Stimulated activated naive B cell treated with anti-CD40 and anti-IgM and Interleukin-4, amounts not matched to agents 10 μg/mL and 1 μg/mL and 100 μg/mL, for 72 hours (primary cell): ENCODE data around the gene SYNJ2.

Experiments
- ATAC-seq, 2 donors: fragments of 150-1000 bp; cut with Tn5 transposase; replicated peaks; 2 replicates each; pipeline ENCODE4 v1.10.0; 2021; ENCODE audit warnings: moderate library complexity in 1 of 2
- DNase-seq: peaks from one replicate; pipeline ENCODE4 v3.0.0; 2021
- H3K27ac Mint-ChIP-seq: one replicate; pipeline ENCODE4 v1.8.0; 2022; ENCODE audit warnings: mild to moderate bottlenecking, mixed read lengths
- H3K27me3 Mint-ChIP-seq, 2 donors: one replicate each; pipeline ENCODE4 v1.8.0; 2022; ENCODE audit warnings: mixed read lengths in 2 of 2
- H3K36me3 Mint-ChIP-seq, 2 donors: one replicate each; pipeline ENCODE4 v1.8.0; 2022; ENCODE audit warnings: mixed read lengths in 2 of 2, mild to moderate bottlenecking in 1 of 2
- H3K4me1 Mint-ChIP-seq, 2 donors: one replicate each; pipeline ENCODE4 v1.8.0; 2022; ENCODE audit warnings: mixed read lengths in 2 of 2, mild to moderate bottlenecking in 1 of 2
- H3K4me3 Mint-ChIP-seq, 2 donors: one replicate each; pipeline ENCODE4 v1.8.0; 2022; ENCODE audit warnings: mild to moderate bottlenecking in 2 of 2, mixed read lengths in 2 of 2, moderate library complexity in 1 of 2
- H3K9me3 Mint-ChIP-seq, 2 donors: one replicate each; pipeline ENCODE4 v1.8.0; 2022; ENCODE audit warnings: mixed read lengths in 2 of 2, mild to moderate bottlenecking in 1 of 2

Gene SYNJ2

DNA sequence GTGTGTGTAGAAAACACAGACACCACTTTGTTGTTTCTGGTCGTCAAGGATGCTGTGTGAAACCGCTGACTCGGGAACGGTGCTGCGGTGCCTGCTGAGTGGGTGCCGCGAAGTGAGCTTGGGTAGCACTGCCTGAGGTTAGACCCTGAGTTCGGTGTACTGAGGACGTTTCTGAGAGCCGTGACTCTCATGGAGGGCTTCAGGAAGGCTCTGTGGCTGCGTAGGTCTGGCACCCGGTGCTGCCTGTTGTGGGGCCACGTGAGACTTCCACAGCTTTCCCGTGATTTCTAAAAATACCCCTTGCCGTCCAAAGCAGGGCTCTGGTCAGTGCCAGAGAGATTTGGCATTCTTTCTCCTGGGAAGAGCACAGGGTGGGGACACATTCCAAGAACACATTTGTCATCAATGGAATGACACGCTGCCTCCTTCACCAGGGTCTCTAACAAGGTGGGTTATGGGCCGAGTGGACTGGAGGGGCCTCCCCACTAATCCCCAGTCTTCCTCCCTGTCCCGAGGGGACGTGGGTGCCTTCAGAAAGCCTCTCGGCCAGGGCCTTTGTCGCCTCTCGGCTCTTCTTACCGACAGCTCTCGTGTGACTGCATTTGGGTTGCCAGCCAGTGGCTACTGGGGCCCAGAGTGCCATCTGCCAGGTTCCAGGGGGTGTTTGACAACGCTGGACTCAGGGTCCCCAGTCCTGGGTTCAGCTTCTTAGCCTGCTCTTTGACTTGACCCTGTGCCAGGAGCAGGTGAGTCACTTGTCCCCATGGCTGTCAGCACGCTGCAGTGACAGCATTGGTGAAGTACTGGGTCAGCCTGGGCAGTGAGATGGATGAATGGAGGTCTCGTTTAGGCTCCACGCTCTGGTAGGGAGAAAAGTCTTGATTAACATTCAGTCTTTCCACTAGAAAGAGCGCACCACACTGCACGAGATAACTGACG, 62.2 kb downstream of the SYNJ2 start:
- ATAC-seq (no peak), DNase-seq (no peak)
- no peak overlapping the region for H3K4me3 Mint-ChIP-seq
- peaks cover 62 to 88% of the 10 kb centered on the region in 2 donors for H3K36me3 Mint-ChIP-seq
- H3K27ac Mint-ChIP-seq = no peak overlapping the region
- no peaks in the 10 kb centered on the region for H3K9me3 Mint-ChIP-seq
- peaks cover 19 to 31% of the 10 kb centered on the region in 2 donors for H3K4me1 Mint-ChIP-seq
- H3K27me3 Mint-ChIP-seq = no peaks in the 10 kb centered on the region

DNA sequence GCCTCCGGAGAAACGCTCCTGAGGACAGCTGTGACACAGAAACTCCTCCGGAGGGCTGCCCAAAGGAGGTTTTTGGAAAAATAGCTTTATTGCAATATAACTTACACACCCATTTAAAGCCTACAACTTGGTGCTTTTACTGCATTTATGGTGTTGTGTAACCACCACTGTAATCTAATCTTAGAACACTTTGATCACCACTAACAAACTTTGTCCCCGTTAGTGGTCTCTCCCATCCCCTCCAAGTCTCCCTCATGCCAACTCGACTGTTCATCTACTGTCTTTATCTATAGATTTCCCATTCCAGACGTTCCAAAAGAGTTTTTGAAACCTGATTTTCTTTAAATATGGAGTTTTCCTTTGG, 62.8 kb downstream of the SYNJ2 start:
- Mint-ChIP-seq H3K36me3 (peaks cover 64 to 88% of the 10 kb centered on the region in 2 donors), H3K27me3 (no peaks in the 10 kb centered on the region), H3K9me3 (no peaks in the 10 kb centered on the region), H3K27ac (no peak overlapping the region), H3K4me1 (peaks cover 14 to 25% of the 10 kb centered on the region in 2 donors), H3K4me3 (no peak overlapping the region)
- DNase-seq (no peak), ATAC-seq (no peak)

DNA sequence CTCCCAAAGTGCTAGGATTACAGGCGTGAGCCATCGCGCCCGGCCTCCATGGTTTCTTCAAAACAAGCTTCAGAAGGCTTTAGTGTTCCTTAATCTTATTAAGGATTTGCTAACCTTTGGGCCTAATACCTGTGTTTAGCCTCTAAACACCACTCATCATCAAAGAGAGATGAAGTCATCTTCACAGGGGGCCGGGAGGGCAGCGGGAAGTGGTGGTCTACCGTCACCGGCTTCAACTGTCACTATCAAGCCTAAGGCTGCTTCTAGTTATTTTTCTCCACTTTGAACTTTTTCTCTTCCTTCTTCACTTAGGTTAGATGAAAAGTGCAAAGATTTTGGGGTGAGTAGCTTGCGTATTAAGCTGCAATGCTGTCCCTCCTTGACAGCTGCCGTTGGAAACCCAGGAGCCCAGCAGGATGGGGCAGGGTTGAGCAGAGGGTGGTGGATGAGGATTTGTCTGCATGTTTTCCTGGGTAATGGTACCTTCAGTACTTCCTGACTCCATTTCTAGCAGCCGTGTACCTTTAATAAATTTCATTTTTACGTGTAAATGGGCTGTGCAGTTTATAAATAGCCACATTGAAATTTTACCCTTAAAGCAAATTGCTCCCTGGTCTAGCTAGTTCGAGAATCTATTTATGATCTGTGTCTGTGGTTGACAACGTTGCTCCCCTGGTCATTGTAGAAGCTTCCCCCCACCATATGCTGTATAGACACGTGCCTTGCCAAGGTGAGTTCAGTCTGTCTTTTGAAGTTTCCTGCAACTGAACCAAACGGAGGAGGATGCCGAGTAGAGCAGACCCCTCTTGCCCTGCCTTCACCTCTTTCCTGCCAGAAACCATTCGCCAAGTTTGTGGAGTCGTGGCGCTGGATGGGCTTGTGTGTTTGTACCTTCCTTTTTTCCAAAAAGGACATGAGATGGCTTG, 64.8 kb downstream of the SYNJ2 start:
- peaks cover 1 to 5% of the 10 kb centered on the region in 2 donors for H3K4me1 Mint-ChIP-seq
- DNase-seq = no peak
- no peaks in the 10 kb centered on the region for H3K27me3 Mint-ChIP-seq
- no peak overlapping the region for H3K27ac Mint-ChIP-seq
- no peak for ATAC-seq
- no peak overlapping the region for H3K4me3 Mint-ChIP-seq
- H3K9me3 Mint-ChIP-seq = no peaks in the 10 kb centered on the region
- H3K36me3 Mint-ChIP-seq = peaks cover 53 to 78% of the 10 kb centered on the region in 2 donors

DNA sequence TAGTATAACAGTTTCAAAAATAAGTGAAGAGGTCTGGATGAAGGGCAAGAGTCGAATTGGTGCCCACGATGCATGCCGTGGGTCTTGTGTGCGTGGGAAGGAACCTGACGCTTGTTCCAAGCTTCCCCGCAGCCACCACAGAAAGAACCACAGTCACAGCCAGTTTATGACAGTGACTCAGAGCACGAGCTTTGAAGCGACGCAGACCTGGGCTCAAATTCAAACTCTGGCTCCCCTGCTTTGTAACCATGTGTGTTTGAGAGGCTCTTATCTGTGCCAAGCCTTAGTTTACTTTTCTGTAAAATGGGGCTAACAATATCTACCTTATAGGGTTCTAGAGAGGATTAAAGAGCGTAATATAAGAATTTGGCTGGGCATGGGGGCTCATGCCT, 65.5 kb downstream of the SYNJ2 start:
- no peaks in the 10 kb centered on the region for H3K9me3 Mint-ChIP-seq
- peaks cover 50 to 77% of the 10 kb centered on the region in 2 donors for H3K36me3 Mint-ChIP-seq
- peak overlapping the region; percentile 69 for H3K27ac Mint-ChIP-seq
- no peaks in the 10 kb centered on the region for H3K27me3 Mint-ChIP-seq
- DNase-seq (no peak), ATAC-seq (no peak)
- no peak overlapping the region for H3K4me3 Mint-ChIP-seq
- H3K4me1 Mint-ChIP-seq = peaks cover 0 to 6% of the 10 kb centered on the region in 2 donors

DNA sequence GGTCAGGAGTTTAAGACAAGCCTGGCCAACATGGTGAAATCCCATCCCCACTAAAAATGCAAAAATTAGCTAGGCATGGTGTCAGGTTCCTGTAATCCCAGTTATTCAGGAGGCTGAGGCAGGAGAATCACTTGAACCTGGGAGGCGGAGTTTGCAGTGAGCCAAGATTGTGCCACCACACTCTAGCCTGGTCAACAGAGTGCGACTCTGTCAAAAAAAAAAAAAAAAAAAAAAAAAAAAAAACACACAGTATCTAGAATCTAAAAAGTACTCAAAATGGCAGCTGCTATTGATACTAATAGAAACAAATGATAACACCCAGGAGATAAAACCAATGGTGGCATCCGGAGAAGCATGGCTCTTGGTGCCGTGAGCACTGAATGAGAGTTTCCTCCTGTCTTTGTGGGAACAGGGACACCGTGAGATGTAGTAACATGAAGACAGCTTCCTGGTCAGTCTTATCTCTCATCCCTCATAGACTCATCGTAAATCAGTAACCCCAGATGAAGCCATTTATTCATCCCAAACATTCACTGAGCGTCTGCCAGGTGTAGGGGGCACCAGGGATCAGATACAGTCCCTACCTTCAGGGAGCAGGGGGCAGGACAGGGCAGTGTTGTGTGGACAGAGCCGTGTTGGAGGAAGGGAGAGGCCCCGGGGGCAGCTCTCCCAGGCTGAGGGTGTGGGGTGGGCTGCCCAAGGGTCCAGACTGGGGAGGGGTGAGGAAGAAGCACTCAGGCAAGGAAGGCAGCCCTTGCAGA, 66.1 kb downstream of the SYNJ2 start:
- Mint-ChIP-seq H3K27me3 (no peaks in the 10 kb centered on the region), H3K9me3 (no peaks in the 10 kb centered on the region), H3K36me3 (peaks cover 54 to 74% of the 10 kb centered on the region in 2 donors), H3K27ac (peak overlapping the region; percentile 69), H3K4me3 (no peak overlapping the region), H3K4me1 (peaks cover 0 to 9% of the 10 kb centered on the region in 2 donors)
- ATAC-seq = no peak
- DNase-seq = no peak

DNA sequence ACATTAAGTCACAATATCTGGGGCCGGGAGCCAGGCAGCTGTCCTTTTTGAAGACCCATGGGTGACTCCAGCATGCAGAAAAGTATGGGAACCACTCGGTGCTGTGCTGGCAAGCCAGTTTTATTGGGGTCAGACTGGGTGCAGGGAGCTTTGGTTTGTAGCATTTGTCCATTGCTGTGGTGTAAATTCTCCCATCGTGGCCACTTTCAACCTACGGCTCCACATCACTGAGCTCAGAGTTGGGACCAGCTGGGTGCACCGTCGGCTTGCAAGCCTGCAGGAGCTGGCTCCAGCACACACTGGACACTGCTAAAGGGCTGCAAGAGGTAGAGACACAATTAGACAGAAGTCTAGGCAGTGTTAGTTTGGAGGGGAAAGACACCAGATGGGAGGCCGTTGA, 66.9 kb downstream of the SYNJ2 start:
- peaks cover 3 to 13% of the 10 kb centered on the region in 2 donors for H3K4me1 Mint-ChIP-seq
- no peak overlapping the region for H3K27ac Mint-ChIP-seq
- H3K4me3 Mint-ChIP-seq = no peak overlapping the region
- DNase-seq (no peak), ATAC-seq (no peak)
- H3K36me3 Mint-ChIP-seq = peaks cover 60 to 77% of the 10 kb centered on the region in 2 donors
- peaks cover 0 to 2% of the 10 kb centered on the region in 2 donors for H3K9me3 Mint-ChIP-seq
- no peaks in the 10 kb centered on the region for H3K27me3 Mint-ChIP-seq

DNA sequence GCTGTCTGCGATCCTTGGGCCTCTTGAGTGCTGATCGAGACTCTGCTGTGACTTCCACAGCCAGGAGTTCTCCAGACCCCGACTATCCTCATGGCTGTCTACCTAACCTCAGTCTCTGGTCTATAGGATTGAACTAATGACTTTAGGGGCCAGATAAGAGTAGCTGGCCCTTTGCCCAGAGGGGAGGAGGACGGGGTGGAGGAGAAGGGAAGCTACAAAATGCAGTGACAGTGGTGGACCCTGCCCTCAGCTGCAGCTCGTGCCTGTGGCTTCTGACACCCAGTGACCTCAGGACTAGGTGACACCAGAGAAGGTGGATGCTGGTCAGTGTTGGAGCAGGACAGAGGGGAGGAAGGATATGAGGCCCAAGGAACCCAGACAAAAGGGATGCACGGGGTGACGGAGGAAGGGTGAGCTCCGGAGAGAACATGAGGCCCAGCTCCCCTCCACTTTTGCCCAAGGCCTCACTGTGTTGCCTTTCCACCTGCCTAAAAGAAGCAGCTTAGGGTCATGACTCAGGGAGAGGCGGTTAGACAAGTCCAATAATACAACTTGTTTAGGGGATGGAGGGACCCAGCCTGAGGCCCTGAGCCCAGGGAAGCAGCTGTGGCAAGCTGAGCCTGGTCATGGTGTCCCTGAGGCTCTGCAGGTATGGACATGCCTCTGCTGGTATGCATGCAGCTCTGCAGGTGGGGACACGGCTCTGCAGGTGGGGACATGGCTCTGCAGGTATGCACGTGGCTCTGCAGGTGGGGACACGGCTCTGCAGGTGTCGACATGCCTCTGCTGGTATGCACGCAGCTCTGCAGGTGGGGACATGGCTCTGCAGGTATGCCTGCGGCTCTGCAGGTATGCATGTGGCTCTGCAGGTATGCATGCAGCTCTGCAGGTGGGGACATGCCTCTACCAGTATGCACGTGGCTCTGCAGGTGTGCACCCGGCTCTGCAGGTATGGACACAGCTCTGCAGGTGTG, 67.7 kb downstream of the SYNJ2 start:
- no peak overlapping the region for H3K27ac Mint-ChIP-seq
- ATAC-seq = no peak
- DNase-seq = no peak
- peaks cover 9 to 18% of the 10 kb centered on the region in 2 donors for H3K4me1 Mint-ChIP-seq
- peaks cover 0 to 2% of the 10 kb centered on the region in 2 donors for H3K9me3 Mint-ChIP-seq
- H3K27me3 Mint-ChIP-seq = no peaks in the 10 kb centered on the region
- H3K36me3 Mint-ChIP-seq = peaks cover 60 to 76% of the 10 kb centered on the region in 2 donors
- H3K4me3 Mint-ChIP-seq = no peak overlapping the region

DNA sequence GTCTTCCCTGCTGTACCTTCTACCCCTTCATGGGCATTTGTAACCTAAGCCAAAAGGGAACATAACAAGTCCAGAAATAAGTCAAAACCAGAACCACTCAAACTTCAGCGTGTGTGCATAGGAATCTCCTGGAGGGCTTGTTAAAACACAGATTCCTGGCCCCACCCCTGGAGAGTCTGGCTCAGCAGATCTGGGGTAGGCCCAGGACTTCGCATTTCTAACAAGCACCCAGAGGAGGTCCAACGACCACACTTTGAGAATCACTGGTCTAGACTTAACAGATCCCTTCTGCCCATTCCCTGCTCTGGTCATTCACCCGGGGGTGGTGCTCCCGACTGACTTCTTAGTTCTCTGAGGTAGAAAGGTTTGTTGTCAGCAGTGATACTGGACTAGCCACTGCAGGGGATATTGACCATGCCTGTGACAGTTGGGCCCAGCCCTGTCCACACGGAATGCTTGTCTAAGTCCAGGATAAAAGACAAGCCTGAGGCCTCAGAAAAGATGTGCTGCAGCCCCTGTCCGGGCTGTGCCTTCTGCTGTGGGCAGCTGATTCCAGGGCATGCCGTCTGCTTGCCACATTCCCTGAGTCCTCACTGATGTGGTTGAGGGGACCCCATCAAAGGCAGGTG, 68.6 kb downstream of the SYNJ2 start:
- DNase-seq (no peak), ATAC-seq (no peak)
- Mint-ChIP-seq H3K9me3 (peaks cover 0 to 2% of the 10 kb centered on the region in 2 donors), H3K36me3 (peaks cover 60 to 72% of the 10 kb centered on the region in 2 donors), H3K27me3 (no peaks in the 10 kb centered on the region), H3K4me3 (no peak overlapping the region), H3K27ac (no peak overlapping the region), H3K4me1 (peaks cover 10 to 18% of the 10 kb centered on the region in 2 donors)

DNA sequence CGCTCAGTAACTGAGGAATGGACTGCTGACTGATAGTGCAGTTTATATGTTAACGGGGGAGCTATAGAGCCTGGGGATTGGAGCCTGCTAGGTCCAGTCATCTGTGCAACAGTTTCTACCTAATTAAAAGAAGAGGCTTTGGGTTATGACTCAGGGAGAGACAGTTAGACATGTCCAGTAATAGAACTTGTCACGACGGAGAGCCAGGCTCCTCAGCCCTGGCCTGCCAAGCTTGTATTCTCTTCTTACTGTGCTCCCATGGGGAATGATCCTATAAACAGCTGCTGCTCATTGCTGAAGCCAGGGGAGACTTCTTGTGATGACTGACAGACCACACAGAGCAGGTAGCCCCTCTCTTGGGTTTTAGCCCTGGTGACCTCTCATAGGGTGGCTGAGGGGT, 69.3 kb downstream of the SYNJ2 start:
- Mint-ChIP-seq H3K27me3 (no peaks in the 10 kb centered on the region), H3K27ac (no peak overlapping the region), H3K4me1 (peaks cover 10 to 18% of the 10 kb centered on the region in 2 donors), H3K9me3 (peaks cover 0 to 2% of the 10 kb centered on the region in 2 donors), H3K4me3 (no peak overlapping the region), H3K36me3 (peaks cover 52 to 65% of the 10 kb centered on the region in 2 donors)
- ATAC-seq (no peak), DNase-seq (no peak)

DNA sequence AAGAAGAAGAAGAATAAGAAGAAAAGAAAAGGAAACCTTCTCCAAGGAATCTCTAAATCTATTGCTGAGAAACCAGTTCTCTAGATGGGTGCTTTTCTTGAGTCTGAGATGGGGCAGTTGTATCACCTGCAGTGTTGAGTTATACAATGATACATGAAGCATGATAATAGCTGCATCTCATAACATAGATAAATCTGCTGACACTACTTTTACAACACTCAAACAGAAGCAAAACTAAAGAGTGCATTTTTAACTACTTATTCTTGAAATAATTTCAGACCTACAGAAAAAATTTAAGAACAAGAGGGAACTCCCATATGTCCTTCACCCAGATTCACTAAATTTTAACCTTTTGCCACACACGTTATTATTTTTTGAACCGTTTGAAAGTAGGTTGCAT, 70.3 kb downstream of the SYNJ2 start:
- DNase-seq (no peak), ATAC-seq (no peak)
- no peak overlapping the region for H3K27ac Mint-ChIP-seq
- no peaks in the 10 kb centered on the region for H3K27me3 Mint-ChIP-seq
- H3K9me3 Mint-ChIP-seq = peaks cover 0 to 2% of the 10 kb centered on the region in 2 donors
- H3K36me3 Mint-ChIP-seq = peaks cover 43 to 63% of the 10 kb centered on the region in 2 donors
- peaks cover 17 to 20% of the 10 kb centered on the region in 2 donors for H3K4me1 Mint-ChIP-seq
- no peak overlapping the region for H3K4me3 Mint-ChIP-seq

DNA sequence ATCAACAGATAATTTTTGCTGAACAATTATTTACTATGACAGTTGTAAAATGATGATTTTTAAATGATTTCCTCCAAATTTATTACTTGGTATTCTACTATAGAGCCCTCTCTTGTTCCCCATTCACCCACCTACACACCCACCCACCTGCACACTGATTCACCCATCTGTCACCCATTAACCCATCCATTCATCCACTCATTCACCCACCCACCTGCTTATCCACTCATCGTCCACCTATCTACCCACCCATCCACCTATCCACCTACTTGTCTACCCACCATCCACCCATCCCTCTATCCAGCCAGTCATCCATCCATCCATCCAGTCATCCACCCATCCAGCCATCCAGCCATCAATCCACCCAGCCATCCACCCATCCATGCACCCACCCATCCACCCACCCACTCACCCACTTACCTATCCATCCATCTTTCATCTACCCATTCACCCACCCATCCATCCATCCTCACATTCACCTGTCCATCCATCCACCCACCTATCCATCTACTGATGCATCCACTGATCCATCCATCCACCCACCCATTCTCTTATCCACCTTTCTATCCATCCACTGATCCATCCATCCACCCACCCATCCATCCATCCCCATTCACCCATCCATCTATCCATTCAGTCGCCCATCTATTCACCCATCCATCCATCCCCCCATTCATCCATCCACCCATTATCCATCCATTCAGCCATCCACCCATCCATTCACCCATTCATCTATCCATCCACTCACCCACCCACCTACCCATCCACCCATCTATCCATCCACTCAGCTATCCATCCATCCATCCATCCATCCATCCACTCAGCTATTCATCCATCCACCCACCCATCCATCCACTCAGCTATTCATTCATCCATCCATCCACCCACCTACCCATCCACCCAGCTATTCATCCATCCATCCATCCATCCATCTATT, 72.0 kb downstream of the SYNJ2 start:
- no peak for ATAC-seq
- no peak overlapping the region for H3K4me3 Mint-ChIP-seq
- peaks cover 23 to 25% of the 10 kb centered on the region in 2 donors for H3K4me1 Mint-ChIP-seq
- peaks cover 0 to 2% of the 10 kb centered on the region in 2 donors for H3K9me3 Mint-ChIP-seq
- H3K27me3 Mint-ChIP-seq = no peaks in the 10 kb centered on the region
- H3K27ac Mint-ChIP-seq = no peak overlapping the region
- H3K36me3 Mint-ChIP-seq = peaks cover 42 to 55% of the 10 kb centered on the region in 2 donors
- DNase-seq = no peak

DNA sequence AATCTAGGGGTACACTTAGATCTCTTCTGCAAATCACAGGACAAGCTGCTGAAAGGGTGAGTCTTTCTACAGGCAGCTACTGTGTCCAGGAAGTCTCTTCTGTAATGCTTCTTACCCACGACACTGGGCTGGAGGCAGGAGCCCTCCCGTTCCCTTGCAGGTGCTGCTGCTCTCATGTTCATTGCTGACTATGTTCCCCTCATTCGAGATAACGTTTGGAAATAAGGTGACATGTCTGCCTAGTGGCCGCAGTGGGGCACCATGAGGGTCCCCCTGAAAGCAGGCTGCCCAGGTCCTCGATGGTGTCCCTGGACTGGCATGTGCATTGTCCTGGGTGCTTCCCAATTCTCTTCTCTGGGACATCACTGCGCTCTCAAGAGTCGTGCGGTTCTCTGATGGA, 74.7 kb downstream of the SYNJ2 start:
- peaks cover 0 to 2% of the 10 kb centered on the region in 2 donors for H3K9me3 Mint-ChIP-seq
- H3K27me3 Mint-ChIP-seq = no peaks in the 10 kb centered on the region
- no peak overlapping the region for H3K27ac Mint-ChIP-seq
- DNase-seq (no peak), ATAC-seq (no peak)
- H3K36me3 Mint-ChIP-seq = peaks cover 45 to 55% of the 10 kb centered on the region in 2 donors
- no peak overlapping the region for H3K4me3 Mint-ChIP-seq
- peaks cover 23 to 25% of the 10 kb centered on the region in 2 donors for H3K4me1 Mint-ChIP-seq
